GM12891 (cell line): ENCODE measurements around the gene RAP1GDS1.

ENCODE experiments used
- POLR2A ChIP-seq: IDR thresholded peaks from 2 replicates; pipeline ENCODE4 v1.6.1; 2011; ENCODE audit warnings: low read depth, low read length, control low read depth
- POLR2AphosphoS5 ChIP-seq: IDR thresholded peaks from 2 replicates; pipeline ENCODE4 v1.6.1; 2011; ENCODE audit warnings: low read depth, low read length, control low read depth
- TAF1 ChIP-seq: IDR thresholded peaks from 2 replicates; pipeline ENCODE4 v1.6.1; 2011; ENCODE audit warnings: low read depth, low read length, control low read depth

DNA sequence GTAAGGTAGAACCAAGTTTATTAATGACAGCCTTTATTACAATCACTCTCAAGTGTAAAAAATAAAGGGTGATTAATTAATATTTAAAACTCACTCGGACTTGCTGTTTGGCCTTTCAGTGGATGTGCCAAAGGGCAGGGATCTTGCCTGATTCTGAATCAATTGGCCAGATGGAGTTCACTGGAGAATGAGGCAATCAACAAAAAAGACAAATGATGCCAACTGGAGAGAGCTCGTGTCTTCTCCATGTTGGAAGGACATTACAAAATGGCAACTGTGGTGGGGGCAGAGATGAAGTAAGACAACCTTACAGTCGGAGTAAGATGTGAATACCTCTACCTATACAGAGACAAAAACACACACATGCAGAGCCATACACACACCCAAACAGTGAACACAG lies 209.2 kb downstream of the RAP1GDS1 start:
- TF ChIP-seq POLR2AphosphoS5 (no peak), POLR2A (no peak), TAF1 (no peak)
